AG08396 (cell line): Measurements from ENCODE around the gene C1R.

Experiments
- DNase-seq: peaks from one replicate; pipeline ENCODE4 v3.0.0; 2012; ENCODE audit warnings: low spot score, mixed read lengths

C1R gene

DNA sequence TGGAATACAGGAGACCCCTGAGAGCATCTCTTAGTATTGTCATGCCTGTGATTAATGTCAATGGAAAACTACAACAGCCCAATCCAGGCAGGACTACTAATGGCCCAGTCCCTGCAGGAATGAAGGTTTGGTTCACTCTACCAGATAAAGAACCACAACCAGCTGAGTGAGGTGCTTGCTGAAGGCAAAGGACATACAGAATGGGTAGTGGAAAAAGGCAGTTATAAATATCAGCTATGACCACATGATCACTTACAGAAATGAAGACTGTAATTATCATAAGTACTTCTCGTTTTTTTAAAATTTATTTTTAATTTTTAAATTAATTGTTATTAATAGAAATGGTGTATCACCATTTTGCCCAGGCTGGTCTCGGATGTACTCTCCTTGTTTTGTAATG lies 56.8 kb downstream of the C1R start:
- DNase-seq, result no peak

DNA sequence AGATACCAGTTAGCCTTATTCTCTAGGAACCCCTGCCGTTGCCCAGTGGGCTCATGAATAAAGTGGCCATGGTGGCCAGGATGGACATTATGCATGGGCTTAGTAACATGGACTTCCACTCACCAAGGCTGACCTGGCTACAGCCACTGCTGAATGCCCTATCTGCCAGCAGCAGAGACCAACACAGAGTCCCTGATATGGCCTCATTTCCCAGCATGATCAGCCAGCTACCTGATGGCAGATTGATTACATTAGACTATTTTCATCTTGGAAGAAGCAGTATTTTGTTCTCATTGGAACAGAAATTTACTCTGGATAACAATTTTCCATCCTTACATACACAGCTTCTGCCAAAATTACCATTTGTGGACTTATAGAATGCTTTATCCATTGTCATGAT lies 57.8 kb downstream of the C1R start:
- DNase-seq, result no peak

DNA sequence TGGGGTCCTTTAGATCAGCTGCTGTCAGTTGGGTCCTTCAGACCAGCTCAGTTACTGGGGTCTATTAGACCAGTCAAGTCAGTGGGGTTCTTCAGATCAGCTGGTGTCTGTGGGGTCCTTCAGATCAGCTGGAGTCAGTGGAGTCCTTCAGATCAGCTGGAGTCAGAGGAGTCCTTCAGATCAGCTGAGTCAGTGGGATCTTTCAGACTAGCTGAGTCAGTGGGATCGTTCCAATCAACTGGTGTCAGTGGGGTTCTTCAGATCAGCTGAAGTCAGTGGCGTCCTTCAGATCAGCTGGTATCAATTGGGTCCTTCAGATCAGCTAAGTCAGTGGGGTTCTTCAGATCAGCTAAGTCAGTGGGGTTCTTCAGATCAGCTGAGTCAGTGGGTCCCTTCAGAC lies 59.3 kb downstream of the C1R start:
- no peak for DNase-seq

DNA sequence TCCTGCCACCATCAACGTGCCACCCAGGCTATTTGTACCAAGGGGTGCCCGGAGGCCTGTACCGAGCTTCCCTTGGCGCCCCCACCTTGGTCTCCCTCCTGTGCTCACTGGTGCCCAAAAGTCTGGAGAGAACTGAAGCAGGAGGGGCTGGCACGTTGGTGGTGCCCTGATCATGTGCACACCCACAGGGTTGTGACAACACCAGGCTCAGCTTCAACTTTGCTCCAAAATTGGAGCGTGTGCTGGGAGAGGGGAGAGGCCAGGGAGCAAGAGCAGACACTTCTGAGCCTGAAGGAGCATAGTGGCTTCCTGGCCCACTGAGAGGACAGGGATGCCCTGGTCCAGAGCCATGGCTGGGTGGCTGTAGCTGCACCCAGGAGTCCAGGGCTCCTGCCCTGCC lies 60.9 kb downstream of the C1R start:
- DNase-seq, result no peak
